Breast epithelium (tissue), 3 donors: ENCODE measurements around the gene RPS15.

Source experiments
- CTCF ChIP-seq, 3 donors: fragments of 450-650 bp; IDR thresholded peaks; one replicate each; pipeline ENCODE4 v1.5.1; 2016 to 2017; ENCODE audit warnings: antibody characterized with exemption in 3 of 3, mild to moderate bottlenecking in 3 of 3, moderate library complexity in 3 of 3
- POLR2A ChIP-seq: fragments of 450-650 bp; IDR thresholded peaks from one replicate; pipeline ENCODE4 v1.6.1; 2016; ENCODE audit warnings: antibody characterized with exemption, mild to moderate bottlenecking, moderate library complexity

GRCh38 chr19:1455002-1455335 is 16.8 kb downstream of the RPS15 start:
- TF ChIP-seq POLR2A (no peak), CTCF (IDR thresholded peaks at IDR 0.05) (no peak)
